Nephron progenitor cell (in vitro differentiated cells): Measurements from ENCODE around the gene PLA2R1.

Experiments used
- DNase-seq: peaks from one replicate; pipeline ENCODE4 v3.0.0; 2021
- H3K27ac Mint-ChIP-seq: 2 replicates; pipeline ENCODE4 v1.8.0; 2021; ENCODE audit warnings: mild to moderate bottlenecking, moderate library complexity, mixed read lengths
- H3K27me3 Mint-ChIP-seq: 2 replicates; pipeline ENCODE4 v1.8.0; 2021; ENCODE audit warnings: mild to moderate bottlenecking, low read depth, mixed read lengths; ENCODE audit not compliant: poor library complexity
- H3K36me3 Mint-ChIP-seq: 2 replicates; pipeline ENCODE4 v1.8.0; 2021; ENCODE audit warnings: low read depth, mixed read lengths
- H3K4me1 Mint-ChIP-seq: 2 replicates; pipeline ENCODE4 v1.8.0; 2021; ENCODE audit warnings: mixed read lengths
- H3K4me3 Mint-ChIP-seq: 2 replicates; pipeline ENCODE4 v1.8.0; 2021; ENCODE audit warnings: mild to moderate bottlenecking, moderate library complexity, mixed read lengths
- H3K9me3 Mint-ChIP-seq: 2 replicates; pipeline ENCODE4 v1.8.0; 2021; ENCODE audit warnings: mild to moderate bottlenecking, moderate library complexity, mixed read lengths
- CTCF ChIP-seq: fragments of 200-600 bp; sonication (generic); IDR thresholded peaks from 2 replicates; pipeline ENCODE4 v1.5.0; 2021; ENCODE audit warnings: antibody characterized with exemption

The PLA2R1 gene

GRCh38 chr2:159926695-159927094 lies 135.7 kb downstream of the PLA2R1 start:
- peaks cover 15% of the 10 kb centered on the region for H3K9me3 Mint-ChIP-seq
- no peak for DNase-seq
- H3K4me1 Mint-ChIP-seq: peaks cover 17% of the 10 kb centered on the region
- no peaks in the 10 kb centered on the region for H3K36me3 Mint-ChIP-seq
- peaks cover 7% of the 10 kb centered on the region for H3K27me3 Mint-ChIP-seq
- no peak overlapping the region for H3K4me3 Mint-ChIP-seq
- H3K27ac Mint-ChIP-seq: no peak overlapping the region
- no peak for TF ChIP-seq CTCF

DNA sequence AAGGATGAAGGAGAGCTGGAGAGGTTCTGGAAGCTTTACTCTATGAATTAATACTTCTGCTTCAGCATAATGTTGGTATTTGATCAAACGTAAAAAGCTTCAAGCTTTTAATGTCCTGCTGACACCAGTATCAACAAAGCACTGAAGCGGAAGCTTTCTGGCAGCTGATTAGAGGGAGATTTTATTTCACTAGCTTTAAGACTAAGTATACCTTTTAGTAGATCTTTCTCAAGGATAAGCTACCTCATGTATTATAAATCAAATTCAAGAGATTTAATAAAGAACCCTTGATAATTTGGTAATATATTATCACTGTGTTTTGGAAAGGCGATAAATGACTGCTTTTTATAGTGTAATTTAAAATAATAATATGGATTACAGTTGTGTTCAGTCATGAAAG lies 136.4 kb downstream of the PLA2R1 start:
- Mint-ChIP-seq H3K4me3 (no peak overlapping the region), H3K36me3 (no peaks in the 10 kb centered on the region), H3K9me3 (peaks cover 15% of the 10 kb centered on the region), H3K27me3 (peaks cover 11% of the 10 kb centered on the region), H3K27ac (no peak overlapping the region), H3K4me1 (peaks cover 17% of the 10 kb centered on the region)
- DNase-seq: no peak
- no peak for TF ChIP-seq CTCF

DNA sequence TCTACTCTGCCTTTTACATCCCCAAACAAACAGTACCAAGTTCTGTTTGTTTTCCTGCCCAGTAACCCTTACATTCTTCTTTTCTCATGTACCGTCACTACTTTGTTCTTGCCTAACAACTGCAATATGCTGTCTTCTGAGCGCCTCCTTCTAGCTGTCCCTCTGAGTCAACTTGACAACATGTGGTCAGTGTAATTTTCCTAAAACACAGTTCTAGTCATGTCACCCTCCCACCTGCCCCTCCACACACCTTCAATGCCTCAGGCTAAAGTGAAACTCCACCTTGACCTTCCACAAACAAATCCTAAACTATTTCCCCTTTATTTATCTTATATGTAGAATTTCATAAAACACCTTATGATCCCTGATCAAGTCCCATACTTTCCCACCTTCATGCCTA lies 139.9 kb downstream of the PLA2R1 start:
- DNase-seq: no peak
- H3K4me3 Mint-ChIP-seq: no peak overlapping the region
- no peaks in the 10 kb centered on the region for H3K9me3 Mint-ChIP-seq
- H3K27me3 Mint-ChIP-seq: peaks cover 28% of the 10 kb centered on the region
- no peak for TF ChIP-seq CTCF
- H3K4me1 Mint-ChIP-seq: peaks cover 17% of the 10 kb centered on the region
- no peak overlapping the region for H3K27ac Mint-ChIP-seq
- H3K36me3 Mint-ChIP-seq: no peaks in the 10 kb centered on the region

- Mint-ChIP-seq H3K27ac (no peak overlapping the region), H3K4me1 (peaks cover 17% of the 10 kb centered on the region), H3K27me3 (peaks cover 28% of the 10 kb centered on the region), H3K4me3 (no peak overlapping the region), H3K9me3 (no peaks in the 10 kb centered on the region), H3K36me3 (no peaks in the 10 kb centered on the region)
- peak; percentile 75 for TF ChIP-seq CTCF
- DNase-seq: peak; percentile 88
Observed at GRCh38 chr2:159921752-159922404, 140.5 kb downstream of the PLA2R1 start.

GRCh38 chr2:159916511-159916910 lies 145.9 kb downstream of the PLA2R1 start:
- Mint-ChIP-seq H3K4me3 (no peak overlapping the region), H3K27me3 (peaks cover 21% of the 10 kb centered on the region), H3K36me3 (no peaks in the 10 kb centered on the region), H3K4me1 (no peaks in the 10 kb centered on the region), H3K9me3 (no peaks in the 10 kb centered on the region), H3K27ac (no peak overlapping the region)
- DNase-seq: no peak
- TF ChIP-seq CTCF: no peak

GRCh38 chr2:159913900-159914299 lies 148.5 kb downstream of the PLA2R1 start:
- Mint-ChIP-seq H3K4me1 (no peaks in the 10 kb centered on the region), H3K27me3 (peaks cover 13% of the 10 kb centered on the region), H3K9me3 (no peaks in the 10 kb centered on the region), H3K4me3 (no peak overlapping the region), H3K36me3 (no peaks in the 10 kb centered on the region), H3K27ac (no peak overlapping the region)
- no peak for DNase-seq
- TF ChIP-seq CTCF: no peak
